GM10266 (cell line): Measurements from ENCODE around the gene TSPAN9.

Experiments
- DNase-seq: peaks from one replicate; pipeline ENCODE4 v3.0.0; 2012; ENCODE audit errors: extremely low spot score
- TF ChIP-seq, protein P1 (sequence below): IDR thresholded peaks from 2 replicates; pipeline ENCODE4 v1.5.1; 2012; ENCODE audit warnings: mild to moderate bottlenecking, low read depth; ENCODE audit not compliant: control insufficient read depth, insufficient read depth; ENCODE audit errors: missing control alignments

Gene TSPAN9

DNA sequence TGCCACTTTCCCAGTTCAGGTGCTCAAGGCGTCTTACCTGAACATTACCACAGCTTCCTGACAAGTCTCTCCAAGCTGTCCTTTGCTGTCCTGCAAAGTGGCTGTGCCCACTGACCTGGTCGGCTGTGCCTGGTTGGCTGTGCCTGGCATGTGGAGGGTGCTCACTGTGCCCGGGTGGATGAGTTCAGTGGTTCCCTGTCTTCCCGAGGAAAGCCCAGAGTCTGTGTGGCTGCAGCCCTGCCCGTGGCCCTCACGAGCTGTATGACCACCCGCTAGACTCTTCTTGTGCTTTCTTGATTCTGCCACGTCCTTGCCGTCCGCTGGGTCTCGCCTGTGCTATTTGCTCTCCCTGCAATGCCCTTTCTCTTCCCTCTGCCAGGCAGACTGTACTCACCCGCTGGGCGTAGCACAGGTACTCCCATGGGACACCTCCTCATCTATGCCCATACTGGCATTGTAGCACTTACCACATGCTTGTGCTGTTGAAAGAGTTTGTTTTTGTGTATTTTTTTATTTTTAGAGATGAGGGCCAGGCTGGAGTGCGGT is 95.9 kb downstream of the TSPAN9 start:
- TF ChIP-seq, protein P1, sequence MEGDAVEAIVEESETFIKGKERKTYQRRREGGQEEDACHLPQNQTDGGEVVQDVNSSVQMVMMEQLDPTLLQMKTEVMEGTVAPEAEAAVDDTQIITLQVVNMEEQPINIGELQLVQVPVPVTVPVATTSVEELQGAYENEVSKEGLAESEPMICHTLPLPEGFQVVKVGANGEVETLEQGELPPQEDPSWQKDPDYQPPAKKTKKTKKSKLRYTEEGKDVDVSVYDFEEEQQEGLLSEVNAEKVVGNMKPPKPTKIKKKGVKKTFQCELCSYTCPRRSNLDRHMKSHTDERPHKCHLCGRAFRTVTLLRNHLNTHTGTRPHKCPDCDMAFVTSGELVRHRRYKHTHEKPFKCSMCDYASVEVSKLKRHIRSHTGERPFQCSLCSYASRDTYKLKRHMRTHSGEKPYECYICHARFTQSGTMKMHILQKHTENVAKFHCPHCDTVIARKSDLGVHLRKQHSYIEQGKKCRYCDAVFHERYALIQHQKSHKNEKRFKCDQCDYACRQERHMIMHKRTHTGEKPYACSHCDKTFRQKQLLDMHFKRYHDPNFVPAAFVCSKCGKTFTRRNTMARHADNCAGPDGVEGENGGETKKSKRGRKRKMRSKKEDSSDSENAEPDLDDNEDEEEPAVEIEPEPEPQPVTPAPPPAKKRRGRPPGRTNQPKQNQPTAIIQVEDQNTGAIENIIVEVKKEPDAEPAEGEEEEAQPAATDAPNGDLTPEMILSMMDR, result no peak
- DNase-seq, result no peak

GRCh38 chr12:3173912-3174311 is 96.7 kb downstream of the TSPAN9 start:
- TF ChIP-seq, protein P1, result no peak
- DNase-seq, result no peak

DNA sequence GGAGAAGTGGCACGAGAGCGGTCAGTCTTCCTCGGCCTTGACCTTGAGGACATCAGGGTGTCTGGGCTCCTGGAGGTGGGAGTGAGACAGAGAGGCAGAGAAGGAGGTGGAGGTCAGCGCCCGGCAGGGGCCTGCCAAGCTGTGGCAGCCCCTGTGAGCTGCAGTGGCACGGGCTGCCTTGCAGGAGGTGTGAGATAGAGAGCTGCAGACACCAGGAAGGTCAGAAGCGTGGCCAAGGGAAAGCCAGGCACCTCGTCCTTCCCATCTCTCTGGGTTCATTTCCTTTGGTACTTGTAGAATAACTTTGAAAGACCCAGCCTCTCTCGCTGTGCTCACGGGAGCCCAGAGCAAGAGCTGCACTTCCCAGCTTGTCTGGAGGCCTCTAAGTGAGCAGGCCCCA is 98.1 kb downstream of the TSPAN9 start:
- TF ChIP-seq, protein P1, result no peak
- no peak for DNase-seq

GRCh38 chr12:3176754-3177153 is 99.6 kb downstream of the TSPAN9 start:
- no peak for DNase-seq
- TF ChIP-seq, protein P1, result no peak

GRCh38 chr12:3177778-3178425 is 100.7 kb downstream of the TSPAN9 start:
- no peak for DNase-seq
- TF ChIP-seq, protein P1, result no peak

GRCh38 chr12:3178671-3179313 is 101.6 kb downstream of the TSPAN9 start:
- DNase-seq, result no peak
- TF ChIP-seq, protein P1, result no peak

DNA sequence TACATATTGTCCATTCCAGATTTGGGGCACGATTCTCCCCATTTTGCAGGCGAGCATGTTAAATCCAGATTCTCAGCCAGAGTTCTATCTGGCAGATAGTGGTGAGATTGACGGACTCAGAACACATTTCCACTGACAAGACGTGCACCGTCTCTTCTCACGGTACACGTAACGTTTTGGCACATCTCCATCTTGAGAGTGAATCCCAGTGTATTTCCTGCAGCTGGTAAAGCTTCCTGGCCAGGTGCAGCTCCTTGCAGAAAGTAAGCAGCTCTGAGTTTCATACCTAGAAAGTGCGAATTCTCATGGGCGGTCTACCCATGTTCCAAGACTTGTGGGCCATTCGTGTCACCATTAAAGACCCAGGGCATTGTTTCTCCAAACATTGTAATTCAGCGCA is 102.6 kb downstream of the TSPAN9 start:
- DNase-seq, result no peak
- TF ChIP-seq, protein P1, result no peak
